ENCODE data around the gene CYP51A1.

GRCh38 chr7:92134271-92135051 lies at the start of gene CYP51A1:
- TF ChIP-seq, protein P1, sequence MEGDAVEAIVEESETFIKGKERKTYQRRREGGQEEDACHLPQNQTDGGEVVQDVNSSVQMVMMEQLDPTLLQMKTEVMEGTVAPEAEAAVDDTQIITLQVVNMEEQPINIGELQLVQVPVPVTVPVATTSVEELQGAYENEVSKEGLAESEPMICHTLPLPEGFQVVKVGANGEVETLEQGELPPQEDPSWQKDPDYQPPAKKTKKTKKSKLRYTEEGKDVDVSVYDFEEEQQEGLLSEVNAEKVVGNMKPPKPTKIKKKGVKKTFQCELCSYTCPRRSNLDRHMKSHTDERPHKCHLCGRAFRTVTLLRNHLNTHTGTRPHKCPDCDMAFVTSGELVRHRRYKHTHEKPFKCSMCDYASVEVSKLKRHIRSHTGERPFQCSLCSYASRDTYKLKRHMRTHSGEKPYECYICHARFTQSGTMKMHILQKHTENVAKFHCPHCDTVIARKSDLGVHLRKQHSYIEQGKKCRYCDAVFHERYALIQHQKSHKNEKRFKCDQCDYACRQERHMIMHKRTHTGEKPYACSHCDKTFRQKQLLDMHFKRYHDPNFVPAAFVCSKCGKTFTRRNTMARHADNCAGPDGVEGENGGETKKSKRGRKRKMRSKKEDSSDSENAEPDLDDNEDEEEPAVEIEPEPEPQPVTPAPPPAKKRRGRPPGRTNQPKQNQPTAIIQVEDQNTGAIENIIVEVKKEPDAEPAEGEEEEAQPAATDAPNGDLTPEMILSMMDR (IDR thresholded peaks at IDR 0.05) = no peak
- no peak for TF ChIP-seq POLR2A (IDR thresholded peaks at IDR 0.05)
